Uterus (tissue), 2 donors: ENCODE data around the gene KYAT1.

Source experiments
- POLR2A ChIP-seq, 2 donors: fragments of 450-650 bp; IDR thresholded peaks; one replicate each; pipeline ENCODE4 v1.6.1; 2016; ENCODE audit warnings: antibody characterized with exemption in 2 of 2, mild to moderate bottlenecking in 1 of 2, moderate library complexity in 1 of 2
- TF ChIP-seq, protein P1 (sequence below), 4 experiments: fragments of 200-600 bp in 2 of 4; fragments of 450-650 bp in 2 of 4; sonication (generic) in 2 of 4; IDR thresholded peaks; one replicate each; pipeline ENCODE4 v1.5.1; 2016 to 2019; ENCODE audit warnings: antibody characterized with exemption in 4 of 4, mild to moderate bottlenecking in 2 of 4, moderate library complexity in 1 of 4

DNA sequence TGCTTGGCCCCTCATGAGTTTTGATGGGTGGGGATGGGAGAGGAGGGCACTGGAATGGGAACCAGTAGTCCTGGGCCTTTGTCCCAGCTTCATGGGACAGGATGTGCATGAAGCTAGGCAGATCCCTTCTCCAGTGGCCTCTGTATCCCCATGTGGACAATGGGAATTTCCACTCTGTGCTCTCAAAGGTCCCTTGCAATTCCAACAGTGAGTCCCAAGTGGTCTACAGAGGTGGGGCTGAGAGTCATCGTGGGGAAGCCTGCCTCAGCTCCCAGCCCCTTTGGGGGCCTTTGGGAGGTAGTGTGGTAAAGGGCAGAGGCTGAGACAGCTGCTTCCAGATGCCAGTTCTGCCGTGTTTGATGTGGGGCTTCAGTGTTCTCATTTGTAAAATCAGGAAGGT is 37.2 kb upstream of the KYAT1 start:
- TF ChIP-seq, protein P1, sequence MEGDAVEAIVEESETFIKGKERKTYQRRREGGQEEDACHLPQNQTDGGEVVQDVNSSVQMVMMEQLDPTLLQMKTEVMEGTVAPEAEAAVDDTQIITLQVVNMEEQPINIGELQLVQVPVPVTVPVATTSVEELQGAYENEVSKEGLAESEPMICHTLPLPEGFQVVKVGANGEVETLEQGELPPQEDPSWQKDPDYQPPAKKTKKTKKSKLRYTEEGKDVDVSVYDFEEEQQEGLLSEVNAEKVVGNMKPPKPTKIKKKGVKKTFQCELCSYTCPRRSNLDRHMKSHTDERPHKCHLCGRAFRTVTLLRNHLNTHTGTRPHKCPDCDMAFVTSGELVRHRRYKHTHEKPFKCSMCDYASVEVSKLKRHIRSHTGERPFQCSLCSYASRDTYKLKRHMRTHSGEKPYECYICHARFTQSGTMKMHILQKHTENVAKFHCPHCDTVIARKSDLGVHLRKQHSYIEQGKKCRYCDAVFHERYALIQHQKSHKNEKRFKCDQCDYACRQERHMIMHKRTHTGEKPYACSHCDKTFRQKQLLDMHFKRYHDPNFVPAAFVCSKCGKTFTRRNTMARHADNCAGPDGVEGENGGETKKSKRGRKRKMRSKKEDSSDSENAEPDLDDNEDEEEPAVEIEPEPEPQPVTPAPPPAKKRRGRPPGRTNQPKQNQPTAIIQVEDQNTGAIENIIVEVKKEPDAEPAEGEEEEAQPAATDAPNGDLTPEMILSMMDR (IDR thresholded peaks at IDR 0.05) = no peak
- no peak for TF ChIP-seq POLR2A (IDR thresholded peaks at IDR 0.05)
